IPS-NIHi11 (cell line): Measurements from ENCODE around the gene CIT.
"Not testable (repeated sequence)": the region's sequence is repeated elsewhere in the genome, so short reads cannot be mapped to it uniquely, and the experiment has no call there.

Experiments
- DNase-seq: peaks from one replicate; pipeline ENCODE4 v3.0.0; 2012; ENCODE audit warnings: mixed read lengths, low spot score

CIT gene

GRCh38 chr12:119876761-119877638 is at the start of gene CIT:
TSS of gene CIT (minus strand) at chr12:119877320. CDS start at chr12:119876168, 1,152 bp downstream.
- peak; percentile 98 for DNase-seq

GRCh38 chr12:119925269-119925668 is 48.1 kb upstream of the CIT start:
- DNase-seq = no peak

GRCh38 chr12:119920064-119920463 is 42.9 kb upstream of the CIT start:
- no peak for DNase-seq

- no peak for DNase-seq
Measured at GRCh38 chr12:119915894-119916510, 38.9 kb upstream of the CIT start.

- DNase-seq = peak; percentile 15
Measured at GRCh38 chr12:119914666-119915065, 37.5 kb upstream of the CIT start.

GRCh38 chr12:119913536-119914330 is 36.6 kb upstream of the CIT start:
- no peak for DNase-seq

GRCh38 chr12:119911182-119911581 is 34.1 kb upstream of the CIT start:
- no peak for DNase-seq

- DNase-seq = no peak
Measured at GRCh38 chr12:119910586-119910985, 33.5 kb upstream of the CIT start.

- DNase-seq = peak; percentile 81
Measured at GRCh38 chr12:119902084-119902509, 25.0 kb upstream of the CIT start.

GRCh38 chr12:119901670-119902069 is 24.6 kb upstream of the CIT start:
- DNase-seq = no peak

GRCh38 chr12:119894916-119895315 is 17.8 kb upstream of the CIT start:
- DNase-seq = no peak

GRCh38 chr12:119892611-119893010 is 15.5 kb upstream of the CIT start:
- DNase-seq = not testable (repeated sequence)

- no peak for DNase-seq
Measured at GRCh38 chr12:119885549-119885948, 8.4 kb upstream of the CIT start.

- not testable (repeated sequence) for DNase-seq
Measured at GRCh38 chr12:119883791-119884190, 6.7 kb upstream of the CIT start.

GRCh38 chr12:119883237-119883636 is 6.1 kb upstream of the CIT start:
- DNase-seq = no peak

- no peak for DNase-seq
Measured at GRCh38 chr12:119877639-119877948, 474 bp upstream of the CIT start.

GRCh38 chr12:119870457-119870856 is 6.7 kb downstream of the CIT start:
- DNase-seq = no peak

GRCh38 chr12:119869720-119870119 is 7.4 kb downstream of the CIT start:
- no peak for DNase-seq

GRCh38 chr12:119868992-119869391 is 8.1 kb downstream of the CIT start:
- DNase-seq = no peak

- no peak for DNase-seq
Measured at GRCh38 chr12:119864591-119864990, 12.5 kb downstream of the CIT start.

GRCh38 chr12:119859241-119859640 is 17.9 kb downstream of the CIT start:
- no peak for DNase-seq

- no peak for DNase-seq
Measured at GRCh38 chr12:119857041-119857591, 20.0 kb downstream of the CIT start.
